Activated CD8-positive, alpha-beta memory T cell treated with anti-CD3 and anti-CD28 coated beads, Interleukin-2, amount 50 U/mL, for 1 hour (primary cell): ENCODE measurements around the gene LMBR1.
"Not testable (repeated sequence)": the region's sequence is repeated elsewhere in the genome, so short reads cannot be mapped to it uniquely, and the experiment has no call there.

Experiments used
- DNase-seq: peaks from one replicate; pipeline ENCODE4 v3.0.0-alpha.2; 2020; ENCODE audit errors: extremely low read depth

LMBR1 gene

GRCh38 chr7:156845379-156846101 lies 47.4 kb downstream of the LMBR1 start:
- DNase-seq = no peak

- not testable (repeated sequence) for DNase-seq
Observed at GRCh38 chr7:156843582-156843981, 49.4 kb downstream of the LMBR1 start.

- DNase-seq = no peak
Observed at GRCh38 chr7:156843157-156843556, 49.8 kb downstream of the LMBR1 start.

GRCh38 chr7:156842740-156843140 lies 50.2 kb downstream of the LMBR1 start:
- no peak for DNase-seq

- DNase-seq = no peak
Observed at GRCh38 chr7:156842317-156842716, 50.7 kb downstream of the LMBR1 start.

GRCh38 chr7:156841497-156841896 lies 51.5 kb downstream of the LMBR1 start:
- no peak for DNase-seq

GRCh38 chr7:156840134-156840533 lies 52.8 kb downstream of the LMBR1 start:
- no peak for DNase-seq

GRCh38 chr7:156836443-156836842 lies 56.5 kb downstream of the LMBR1 start:
- DNase-seq = no peak

- no peak for DNase-seq
Observed at GRCh38 chr7:156834462-156834861, 58.5 kb downstream of the LMBR1 start.

- no peak for DNase-seq
Observed at GRCh38 chr7:156833312-156833711, 59.7 kb downstream of the LMBR1 start.

- no peak for DNase-seq
Observed at GRCh38 chr7:156832195-156832877, 60.6 kb downstream of the LMBR1 start.

- DNase-seq = no peak
Observed at GRCh38 chr7:156829669-156830336, 63.2 kb downstream of the LMBR1 start.

GRCh38 chr7:156827587-156828203 lies 65.3 kb downstream of the LMBR1 start:
- no peak for DNase-seq

- DNase-seq = no peak
Observed at GRCh38 chr7:156823435-156823834, 69.5 kb downstream of the LMBR1 start.

- DNase-seq = no peak
Observed at GRCh38 chr7:156820445-156821063, 72.4 kb downstream of the LMBR1 start.

GRCh38 chr7:156819733-156820295 lies 73.2 kb downstream of the LMBR1 start:
- no peak for DNase-seq

GRCh38 chr7:156818133-156818532 lies 74.8 kb downstream of the LMBR1 start:
- no peak for DNase-seq

- no peak for DNase-seq
Observed at GRCh38 chr7:156816943-156817572, 75.9 kb downstream of the LMBR1 start.

GRCh38 chr7:156811706-156812105 lies 81.3 kb downstream of the LMBR1 start:
- no peak for DNase-seq

GRCh38 chr7:156803656-156804055 lies 89.3 kb downstream of the LMBR1 start:
- not testable (repeated sequence) for DNase-seq

GRCh38 chr7:156802214-156802613 lies 90.8 kb downstream of the LMBR1 start:
- no peak for DNase-seq
